ENCODE measurements around the gene TBC1D32.
"Not testable (repeated sequence)": the region's sequence is repeated elsewhere in the genome, so short reads cannot be mapped to it uniquely, and the experiment has no call there.

TBC1D32 gene

DNA sequence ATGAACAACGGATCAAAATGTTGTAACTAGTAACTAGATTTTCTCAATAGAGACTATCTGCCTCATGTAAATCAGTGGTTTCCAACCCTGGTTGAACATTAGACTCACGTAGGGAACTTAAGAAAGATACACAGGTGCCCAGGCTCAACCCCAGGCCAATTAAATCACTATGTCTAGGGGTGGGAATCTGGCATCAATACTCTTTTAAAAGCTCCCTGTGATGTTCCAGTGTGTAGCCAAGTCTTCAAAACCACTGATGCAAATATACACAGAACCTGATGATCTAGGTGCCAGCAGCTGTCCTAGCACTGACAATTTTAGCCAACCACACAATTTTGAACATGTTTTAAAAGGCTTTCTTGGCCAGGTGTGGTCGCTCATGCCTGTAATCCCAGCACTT lies 128.7 kb downstream of the TBC1D32 start:
- DNase-seq: no peak

DNA sequence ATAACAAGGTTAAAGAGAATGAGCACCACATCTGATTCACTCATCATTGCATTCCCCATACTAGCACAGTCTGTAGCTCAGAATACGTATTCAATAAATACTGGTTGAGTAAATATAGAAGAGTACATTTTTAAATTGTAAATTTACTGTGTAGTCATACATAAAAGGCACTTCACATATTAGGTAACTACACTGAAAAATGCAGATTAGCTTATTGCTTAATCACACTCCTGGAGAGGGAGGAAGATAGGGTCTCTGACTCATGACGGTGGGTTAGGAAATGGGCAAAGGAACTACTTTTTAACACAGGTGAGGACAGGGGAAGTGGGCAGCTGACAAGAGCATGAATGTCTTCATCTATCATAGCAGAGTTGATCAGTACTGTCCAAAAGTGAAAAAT lies 133.2 kb downstream of the TBC1D32 start:
- no peak for DNase-seq

DNA sequence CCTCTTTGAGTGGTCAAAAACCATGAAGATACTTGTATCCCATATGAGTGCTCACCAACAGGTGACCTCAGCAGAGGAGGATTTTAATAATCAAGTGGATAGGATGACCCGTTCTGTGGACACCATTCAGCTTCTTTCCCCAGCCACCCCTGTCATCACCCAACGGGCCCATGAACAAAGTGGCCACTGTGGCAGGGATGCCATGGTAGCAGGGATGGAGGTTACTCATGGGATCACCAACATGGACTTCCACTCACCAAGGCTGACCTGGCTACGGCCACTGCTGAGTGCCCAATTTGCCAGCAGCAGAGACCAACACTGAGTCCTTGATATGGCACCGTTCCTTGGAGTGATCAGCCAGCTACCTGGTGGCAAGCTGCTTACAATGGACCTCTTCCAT lies 138.2 kb downstream of the TBC1D32 start:
- DNase-seq: not testable (repeated sequence)

DNA sequence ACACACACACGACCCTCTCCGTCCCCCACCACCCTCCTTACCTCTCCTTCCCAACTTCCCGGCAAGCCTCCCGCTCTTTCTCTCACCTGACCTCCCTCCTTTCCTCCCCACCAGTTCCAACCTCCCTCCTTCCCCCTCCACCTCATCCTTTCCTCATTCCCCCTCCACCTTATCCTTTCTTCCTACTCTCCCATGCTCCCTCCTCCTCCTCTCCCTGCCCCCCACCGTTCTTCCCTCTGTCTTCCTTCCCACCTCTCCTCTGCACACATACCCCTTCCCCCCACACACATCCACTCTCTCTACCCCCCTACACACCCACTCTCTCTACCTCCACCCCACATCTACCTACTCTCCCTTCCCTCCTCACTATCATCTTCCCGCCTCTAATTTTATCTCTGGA lies 144.2 kb downstream of the TBC1D32 start:
- DNase-seq: no peak

DNA sequence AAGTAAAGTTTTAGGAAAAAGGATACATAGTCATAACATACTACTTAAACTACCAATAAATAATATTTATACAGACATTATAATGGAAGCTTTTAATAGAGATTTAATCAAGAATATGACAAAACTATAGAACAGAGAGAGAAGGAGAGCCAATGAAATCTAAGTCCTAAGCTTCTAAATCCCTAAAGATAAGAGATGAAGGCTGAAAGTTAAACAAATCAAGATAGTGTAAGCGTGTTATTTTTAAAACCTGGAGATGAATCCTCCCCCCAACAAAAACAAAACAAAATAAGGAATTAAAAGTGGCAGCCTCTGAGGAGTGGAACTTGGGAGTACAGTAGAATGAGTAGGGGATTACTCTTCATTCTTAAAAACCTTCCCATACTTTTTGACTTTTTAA lies 145.9 kb downstream of the TBC1D32 start:
- no peak for DNase-seq

DNA sequence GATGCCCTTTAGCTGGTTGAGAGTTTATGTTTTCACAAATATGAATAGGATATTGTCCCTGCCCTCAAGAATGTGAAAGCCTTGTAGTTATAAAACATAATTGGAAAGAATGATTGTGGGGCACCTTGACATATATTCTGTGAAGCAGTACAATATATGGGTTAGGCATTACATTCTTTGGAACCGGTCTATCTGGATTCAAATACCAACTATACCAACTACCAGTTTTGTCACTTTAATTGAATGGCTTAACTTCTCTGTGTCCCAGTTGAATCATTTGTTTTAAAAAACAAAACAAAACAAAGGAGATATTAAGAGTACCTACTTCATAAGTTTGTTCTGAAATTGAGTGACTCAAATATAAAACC lies 146.5 kb downstream of the TBC1D32 start:
- no peak for DNase-seq

DNA sequence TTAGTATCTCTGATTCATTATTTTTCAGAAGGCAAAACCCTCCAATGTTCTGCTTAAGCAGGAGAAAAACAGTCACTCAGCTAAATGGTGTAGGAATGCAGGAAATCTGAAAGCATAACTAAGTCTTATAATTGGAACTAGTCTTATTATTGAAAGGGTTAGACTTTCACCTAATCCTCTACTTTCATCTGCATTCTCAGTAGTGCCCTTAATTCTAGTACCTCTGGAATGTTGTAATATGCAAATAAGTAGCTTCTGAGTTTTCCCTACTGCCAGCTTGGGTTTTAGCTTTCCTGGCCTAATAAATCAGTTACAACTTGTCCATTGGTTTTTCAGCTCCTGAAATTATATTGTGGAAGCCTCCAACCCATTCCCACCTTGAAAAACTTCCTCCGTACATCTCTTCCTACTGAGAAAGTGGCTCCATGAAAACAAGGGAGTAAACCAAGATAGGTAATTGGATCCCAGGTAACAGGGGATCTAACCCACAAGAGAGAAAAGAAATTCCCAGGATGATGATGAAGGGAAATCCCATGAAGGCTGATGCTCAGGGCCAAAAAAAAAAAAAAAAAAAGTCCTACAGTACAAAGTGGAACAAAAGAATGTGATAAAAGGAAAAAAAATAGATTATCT lies 147.0 kb downstream of the TBC1D32 start:
- DNase-seq: no peak

DNA sequence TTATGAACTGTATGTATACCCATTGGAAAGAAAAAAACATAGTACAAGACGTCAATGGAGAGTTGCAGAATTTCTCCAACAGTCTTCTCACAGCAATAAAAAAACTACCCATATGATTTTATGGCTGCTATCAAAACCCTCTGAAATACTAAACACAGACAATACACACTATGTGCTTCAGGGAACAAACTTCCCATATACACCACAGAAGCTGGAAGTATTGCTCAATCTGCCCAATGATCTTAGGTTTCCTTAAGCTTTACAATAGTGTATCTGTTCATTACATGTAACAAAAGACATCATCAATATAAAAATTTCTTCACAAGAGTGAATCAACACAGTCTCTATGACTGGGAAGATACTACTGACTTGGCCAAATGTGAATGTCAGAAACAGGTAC lies 150.5 kb downstream of the TBC1D32 start:
- no peak for DNase-seq

DNA sequence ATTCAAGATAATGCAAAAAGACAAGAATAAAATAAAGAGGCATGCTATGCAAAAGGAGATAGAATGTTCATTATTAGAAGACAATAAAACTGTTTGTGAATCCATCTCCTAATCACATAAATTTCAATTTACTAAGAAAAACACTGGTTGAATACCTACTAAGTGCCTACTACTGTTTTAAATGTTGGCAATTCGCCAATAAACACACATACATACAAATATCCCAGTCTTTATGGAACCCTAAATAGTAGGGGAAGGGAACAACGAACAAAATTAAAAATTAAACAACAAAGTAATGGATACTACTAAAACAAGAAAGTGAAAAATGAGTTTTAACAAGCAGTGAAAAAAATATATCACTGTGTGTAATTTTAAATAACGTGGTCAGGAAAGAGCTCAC lies 158.5 kb downstream of the TBC1D32 start:
- DNase-seq: no peak

DNA sequence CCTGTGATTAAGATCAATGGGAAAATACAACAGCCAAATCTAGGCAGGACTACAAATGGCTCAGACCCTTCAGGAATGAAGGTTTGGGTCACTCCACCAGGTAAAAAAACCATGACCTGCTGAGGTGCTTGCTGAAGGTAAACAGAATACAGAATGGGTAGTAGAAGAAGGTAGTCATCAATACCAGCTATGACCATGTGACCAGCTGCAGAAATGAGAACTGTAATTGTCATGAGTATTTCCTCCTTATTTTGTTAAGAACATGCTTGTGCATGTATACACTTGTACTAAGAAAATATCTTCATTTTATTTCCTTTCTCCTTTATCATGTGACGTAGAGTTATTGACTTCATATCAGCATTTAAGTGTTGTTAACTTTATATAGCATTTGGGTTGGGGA lies 161.8 kb downstream of the TBC1D32 start:
- DNase-seq: not testable (repeated sequence)

DNA sequence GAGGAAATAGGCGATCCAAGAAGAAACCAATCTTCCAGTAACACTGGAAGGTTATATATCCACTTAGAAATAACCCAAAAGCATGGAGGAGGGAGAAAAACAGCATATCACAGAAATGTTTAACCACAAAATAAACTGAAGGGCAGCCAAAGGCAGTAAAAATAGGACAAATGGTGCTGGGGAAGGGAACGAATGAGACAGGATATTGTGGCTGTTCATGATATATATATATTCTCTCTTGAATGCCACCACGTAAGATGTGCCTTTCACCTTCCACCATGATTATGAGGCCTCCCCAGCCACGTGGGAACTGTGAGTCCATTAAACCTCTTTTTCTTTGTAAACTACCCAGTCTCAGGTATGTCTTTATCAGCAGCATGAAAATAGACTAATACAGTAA lies 162.4 kb downstream of the TBC1D32 start:
- DNase-seq: no peak

DNA sequence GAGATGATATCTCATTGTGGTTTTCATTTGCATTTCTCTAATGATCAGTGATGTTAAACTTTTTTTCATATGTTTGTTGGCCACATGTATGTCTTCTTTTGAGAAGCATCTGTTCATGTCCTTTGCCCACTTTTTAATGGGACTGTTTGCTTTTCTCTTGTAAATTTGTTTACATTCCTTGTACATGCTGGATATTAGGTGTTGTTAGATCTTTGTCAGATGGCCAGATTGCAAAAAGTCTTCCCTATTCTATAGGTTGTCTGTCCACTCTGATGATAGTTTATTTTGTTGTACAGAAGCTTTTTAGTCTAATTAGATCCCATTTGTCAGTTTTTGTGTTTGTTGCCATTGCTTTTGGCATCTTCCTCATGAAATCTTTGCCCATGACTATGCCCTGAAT lies 172.4 kb downstream of the TBC1D32 start:
- no peak for DNase-seq

DNA sequence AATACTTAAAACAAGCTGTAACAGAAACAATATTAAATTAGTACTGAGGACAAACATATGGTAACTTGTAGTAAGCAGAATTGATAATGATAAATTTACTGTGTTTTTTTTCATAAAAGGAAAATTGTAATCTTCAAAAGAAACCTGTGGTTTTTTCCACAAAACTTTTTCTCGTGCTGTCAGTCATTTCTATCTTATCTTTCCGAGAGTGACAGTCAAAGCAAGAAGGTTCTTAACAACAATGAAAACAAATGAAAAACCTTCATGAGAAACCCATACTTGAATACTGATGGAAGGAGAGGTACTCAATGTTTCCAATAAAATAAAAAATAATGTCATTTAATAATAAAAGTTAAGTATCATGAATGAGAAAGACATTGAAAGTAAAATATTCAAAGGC lies 174.0 kb downstream of the TBC1D32 start:
- DNase-seq: no peak

DNA sequence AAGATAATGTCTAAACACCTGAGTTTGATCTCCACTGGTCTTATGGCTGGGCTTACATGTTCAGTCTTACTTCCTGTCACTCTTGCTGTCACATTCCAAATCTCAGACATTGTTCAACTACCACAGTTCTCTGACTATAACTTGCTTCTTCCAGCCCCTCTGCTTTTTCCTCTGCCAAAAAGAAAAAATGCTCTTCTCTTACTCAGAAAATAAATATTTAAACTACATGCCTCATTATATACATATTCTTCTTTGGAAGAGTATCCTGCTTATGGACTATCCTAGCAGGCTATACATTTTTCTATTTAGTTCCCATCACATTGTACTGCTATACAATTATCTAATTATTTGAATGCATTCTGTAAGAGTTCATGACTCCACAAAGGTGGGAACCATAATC lies 175.4 kb downstream of the TBC1D32 start:
- DNase-seq: no peak

DNA sequence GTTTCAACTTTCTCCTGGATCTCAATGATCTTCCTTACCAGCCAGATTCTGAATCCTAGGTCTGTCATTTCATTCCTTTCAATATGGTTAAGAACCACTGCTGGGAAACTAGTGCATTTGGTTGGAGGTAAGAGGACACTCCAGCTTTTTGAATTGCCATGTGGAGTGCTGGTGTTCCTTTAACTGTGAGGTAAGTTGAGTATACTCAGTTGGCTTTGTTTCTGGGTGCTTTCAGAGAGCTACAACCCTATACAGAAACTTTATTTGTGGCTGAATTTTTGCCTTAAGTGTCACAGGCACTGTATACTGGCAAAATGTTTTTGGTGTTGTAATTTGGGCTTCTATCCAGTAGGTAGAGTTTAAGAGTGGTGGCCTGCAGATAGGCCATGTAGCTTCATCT lies 175.8 kb downstream of the TBC1D32 start:
- DNase-seq: no peak

DNA sequence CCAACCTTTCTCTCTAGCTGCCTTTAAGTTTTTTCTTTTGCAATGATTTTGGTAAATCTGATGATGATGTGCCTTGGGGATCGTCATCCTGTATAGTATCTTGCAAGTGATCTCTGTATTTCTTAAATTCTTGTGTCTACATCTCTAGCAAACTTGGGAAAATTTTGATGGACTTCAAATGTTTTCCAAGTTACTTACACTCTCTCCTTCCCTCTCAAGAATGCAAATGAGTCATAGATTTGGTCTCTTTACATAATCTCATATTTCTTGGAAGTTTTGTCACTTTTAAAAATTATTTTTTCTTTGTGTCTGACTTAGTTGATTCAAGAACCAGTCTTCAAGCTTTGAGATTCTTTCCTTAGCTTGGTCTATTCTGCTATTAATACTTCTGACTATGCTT lies 176.4 kb downstream of the TBC1D32 start:
- no peak for DNase-seq

DNA sequence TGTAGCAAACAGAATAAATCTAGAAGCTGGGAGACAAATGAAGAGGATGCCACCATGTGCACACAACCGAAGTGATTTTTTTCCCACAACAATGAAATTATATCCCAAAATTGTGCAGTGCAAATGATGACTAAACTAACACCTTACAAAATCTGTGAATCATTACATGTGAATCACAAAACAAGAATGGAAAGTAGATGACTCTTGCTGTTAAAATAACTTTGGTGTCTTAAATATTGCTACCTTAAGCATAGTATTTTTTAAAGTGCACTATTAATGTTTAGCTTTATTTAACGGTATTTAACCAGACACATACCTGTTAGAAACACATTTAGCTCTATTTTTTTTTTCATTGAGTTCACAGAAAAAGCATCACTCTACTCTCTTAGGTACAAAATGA lies 190.8 kb downstream of the TBC1D32 start:
- DNase-seq: no peak

DNA sequence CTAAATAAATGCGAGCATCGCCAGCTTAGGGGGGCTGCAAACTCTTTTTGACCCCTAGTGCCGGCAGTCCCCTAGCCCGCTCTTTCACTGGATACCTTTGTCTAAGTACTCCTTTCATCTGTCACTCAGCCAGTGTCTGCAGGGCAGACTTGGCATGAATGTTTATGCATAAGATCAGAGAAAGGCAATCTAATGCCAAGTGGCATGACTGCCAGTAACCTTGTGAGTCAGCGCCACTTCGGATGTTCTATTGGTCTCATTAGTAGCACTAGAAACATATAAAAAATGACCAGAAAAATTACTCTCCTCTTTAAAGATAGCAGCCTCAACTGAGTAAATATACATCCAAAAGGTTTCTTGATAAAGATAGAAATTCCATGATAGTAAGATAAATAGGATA lies 192.2 kb downstream of the TBC1D32 start:
- no peak for DNase-seq

DNA sequence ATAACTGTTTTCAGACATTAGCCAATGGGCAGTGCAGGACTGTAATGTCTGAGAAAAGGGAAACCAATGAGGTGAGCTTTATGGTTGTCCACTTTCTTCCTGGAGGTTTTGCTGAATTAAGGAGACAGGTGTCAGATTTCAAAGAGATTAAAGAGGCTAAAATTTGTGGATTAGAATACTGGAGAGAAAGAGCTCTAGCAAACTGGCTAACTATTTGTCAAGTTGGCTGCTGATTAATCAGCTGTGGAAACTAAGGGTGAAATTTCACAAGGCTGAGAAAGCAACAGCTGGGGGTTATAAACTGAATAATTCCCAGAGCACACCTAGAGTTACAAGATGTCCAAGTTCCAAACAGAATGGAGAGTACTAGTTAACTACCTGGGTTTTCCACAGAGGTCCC lies 198.9 kb downstream of the TBC1D32 start:
- DNase-seq: no peak

DNA sequence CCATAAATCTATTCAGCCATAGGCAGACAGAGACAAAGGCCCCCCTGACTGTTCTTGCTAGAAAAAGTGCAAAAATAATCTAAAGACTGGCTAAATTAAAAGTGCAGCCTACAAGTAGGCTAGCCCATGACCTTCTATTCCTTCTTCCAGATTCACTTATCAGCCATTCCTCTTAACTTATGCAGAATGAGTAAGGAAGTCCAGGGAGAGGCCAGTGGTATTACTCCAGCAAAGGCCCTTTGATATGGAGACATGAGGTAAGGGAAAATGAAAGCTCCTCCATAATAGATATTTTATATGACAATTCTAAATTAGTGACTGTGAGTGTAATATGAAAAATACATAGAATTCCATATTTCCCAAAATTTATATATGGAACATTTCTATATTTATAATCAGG lies 199.4 kb downstream of the TBC1D32 start:
- no peak for DNase-seq

DNA sequence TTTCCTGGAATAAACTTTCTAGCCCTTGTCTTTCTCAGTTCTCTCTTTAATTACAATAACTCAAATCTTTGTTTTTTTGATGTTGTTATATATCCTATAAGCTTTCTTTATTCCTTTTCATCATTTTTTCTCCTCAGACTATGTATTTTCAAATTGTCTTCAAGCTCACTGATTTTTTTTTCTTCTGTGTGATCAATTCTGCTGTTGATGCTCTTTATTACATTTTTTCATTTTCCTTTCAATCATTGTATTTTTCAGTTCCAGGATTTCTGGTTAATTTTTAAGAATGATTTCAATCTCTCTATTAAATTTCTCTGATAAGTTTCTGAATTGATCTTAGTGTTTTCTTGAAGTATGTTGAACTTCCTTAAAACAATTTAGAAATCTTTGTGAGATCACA lies 209.7 kb downstream of the TBC1D32 start:
- no peak for DNase-seq

DNA sequence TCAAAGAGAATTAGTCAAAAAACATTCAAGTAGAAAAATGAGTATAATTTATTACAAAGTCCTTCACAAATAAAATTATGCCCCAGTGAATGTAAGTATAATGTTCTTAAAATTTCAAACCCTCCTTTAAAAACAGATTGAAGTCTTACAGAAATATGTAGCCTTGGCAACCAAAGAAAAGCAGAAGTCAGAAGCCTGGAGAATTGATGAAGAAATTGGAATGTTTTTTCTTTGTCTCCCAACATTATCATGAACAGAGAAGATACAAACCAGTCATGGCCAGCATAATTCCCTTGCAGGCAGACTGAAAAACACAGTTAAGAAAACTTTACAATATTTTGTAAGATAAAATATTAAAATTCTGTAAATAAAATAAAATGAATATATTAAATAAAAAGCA lies 221.9 kb downstream of the TBC1D32 start:
- no peak for DNase-seq

DNA sequence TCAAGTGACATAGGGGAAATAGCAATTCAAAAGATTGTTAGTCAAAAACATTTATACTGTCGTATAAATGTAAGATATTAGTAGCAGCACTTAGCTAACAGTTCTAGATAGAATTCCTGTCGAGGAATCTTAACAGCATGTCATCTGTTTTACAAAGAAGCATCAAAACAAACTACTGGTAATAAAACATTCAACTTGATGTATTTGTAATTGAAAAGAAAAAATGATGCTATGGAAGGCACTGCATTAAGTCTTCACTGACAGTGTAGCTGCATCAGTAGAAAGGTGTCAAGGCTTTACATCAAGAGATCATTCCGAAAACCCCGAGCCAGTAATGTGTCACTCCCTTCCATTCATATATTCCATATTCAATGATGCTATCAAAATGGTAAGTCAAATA lies 223.5 kb downstream of the TBC1D32 start:
- DNase-seq: no peak

DNA sequence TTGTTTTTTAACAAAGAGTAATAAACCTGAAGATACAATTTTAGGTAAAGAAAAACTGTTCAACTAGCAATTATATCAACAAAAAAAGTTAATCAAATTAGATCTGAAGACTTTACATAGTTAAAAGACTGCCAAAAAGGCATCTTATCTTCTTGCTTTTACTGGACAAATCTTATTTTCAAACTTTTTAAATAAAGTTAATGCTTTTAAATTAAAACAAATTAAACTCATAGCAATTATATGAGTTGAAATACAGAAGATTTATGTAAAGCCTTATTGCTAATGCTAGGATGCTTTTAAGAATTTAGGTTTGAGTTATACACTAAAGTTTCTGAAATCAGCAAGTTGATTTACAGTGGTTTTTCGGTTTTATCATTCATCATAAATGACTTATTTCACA lies 227.3 kb downstream of the TBC1D32 start:
- no peak for DNase-seq

DNA sequence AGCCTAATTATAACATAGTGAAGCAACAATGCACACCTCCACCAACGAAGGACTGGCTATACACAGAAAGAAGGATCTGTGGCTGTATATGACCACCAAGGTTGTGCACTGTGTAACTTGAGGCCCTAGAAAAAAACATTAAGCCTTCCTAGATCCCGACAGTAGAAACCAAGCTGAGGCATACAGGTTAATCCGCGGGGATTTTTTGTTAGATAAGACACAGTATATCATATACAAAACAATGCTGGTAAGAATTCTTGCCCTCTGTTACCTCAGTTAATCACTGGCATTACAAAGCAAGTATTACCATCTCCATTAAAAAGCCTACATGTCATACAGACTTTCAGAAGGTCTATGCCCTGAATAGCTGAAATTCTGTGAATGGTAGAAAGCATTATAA lies 228.8 kb downstream of the TBC1D32 start:
- no peak for DNase-seq

DNA sequence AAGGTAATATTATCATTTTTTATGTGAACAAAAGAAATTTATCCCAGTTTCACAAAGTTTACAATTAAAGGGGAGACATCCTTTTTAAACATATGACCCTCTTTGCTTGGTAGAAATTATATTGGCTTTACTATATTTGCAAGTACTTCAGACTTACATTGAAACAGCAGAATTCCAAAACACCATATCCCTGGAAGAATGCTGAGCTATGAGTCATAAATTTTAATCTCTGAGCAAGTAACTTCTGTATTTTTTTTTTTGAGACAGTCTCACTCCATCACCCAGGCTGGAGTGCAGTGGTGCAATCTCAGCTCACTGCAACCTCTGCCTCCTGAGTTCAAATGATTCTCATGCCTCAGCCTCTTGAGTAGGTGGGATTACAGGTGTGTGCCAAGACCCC lies 240.4 kb downstream of the TBC1D32 start:
- DNase-seq: no peak
